NCI-H187 (cell line): Measurements from ENCODE around the gene ARF5.

ENCODE experiments used
- DNase-seq, 2 experiments: peaks; one replicate each; lab custom pipeline; 2025; lab: John Stamatoyannopoulos, UW

Gene ARF5

DNA sequence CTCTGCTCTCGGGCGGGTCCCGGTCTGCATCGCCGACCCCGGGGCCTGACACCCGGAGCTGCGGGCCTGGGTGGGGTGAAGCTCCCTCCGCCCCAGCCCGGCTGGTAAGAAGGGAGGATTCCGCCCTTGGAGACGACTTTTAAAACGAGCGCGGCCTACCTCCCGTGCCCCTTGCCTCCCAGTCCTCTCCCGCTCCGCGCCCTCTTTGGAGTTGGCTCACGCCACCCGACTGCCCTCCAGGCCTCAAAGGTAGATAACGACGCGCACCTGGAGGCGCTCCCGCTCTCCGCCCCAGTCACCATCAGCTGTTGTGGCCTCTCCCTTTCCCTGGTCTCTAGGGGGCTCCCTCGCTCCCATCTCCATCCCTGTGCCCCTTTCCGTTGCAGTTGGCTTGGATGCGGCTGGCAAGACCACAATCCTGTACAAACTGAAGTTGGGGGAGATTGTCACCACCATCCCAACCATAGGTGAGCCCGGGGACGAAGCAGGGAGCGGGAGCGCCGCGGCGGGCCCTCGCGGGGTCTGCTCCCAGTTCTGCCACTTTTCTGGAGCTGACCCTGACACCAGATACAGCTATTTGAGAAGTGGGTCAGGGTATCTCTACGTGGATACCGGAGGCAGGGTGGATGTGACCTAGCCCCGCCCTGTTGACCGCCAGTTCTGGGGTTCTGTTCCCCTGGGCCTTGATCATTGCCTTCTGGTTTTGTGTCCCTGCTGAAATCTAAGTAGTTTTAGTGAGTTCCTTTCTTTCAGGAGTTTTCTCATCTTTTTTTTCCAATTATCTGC lies 679 bp downstream of the ARF5 start:
- DNase-seq: peak in 1 of 2 experiments; percentile 32

DNA sequence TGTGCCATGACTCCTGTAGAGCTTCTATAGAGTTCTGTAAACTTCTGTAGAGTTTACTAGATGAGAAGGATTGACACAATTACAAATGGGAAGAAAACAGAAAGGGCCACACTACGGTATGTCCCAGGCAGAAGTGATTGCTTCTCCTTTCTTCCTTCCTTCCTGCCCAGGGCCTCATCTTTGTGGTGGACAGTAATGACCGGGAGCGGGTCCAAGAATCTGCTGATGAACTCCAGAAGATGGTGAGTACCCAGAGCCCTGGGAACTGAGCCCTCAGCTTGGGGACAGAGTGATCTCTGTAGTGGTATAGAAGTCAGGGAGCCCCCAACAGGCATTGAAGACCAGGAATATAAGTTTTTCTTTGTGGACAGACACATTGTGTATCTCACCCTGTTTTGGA lies 1.7 kb downstream of the ARF5 start:
- DNase-seq: no peak

DNA sequence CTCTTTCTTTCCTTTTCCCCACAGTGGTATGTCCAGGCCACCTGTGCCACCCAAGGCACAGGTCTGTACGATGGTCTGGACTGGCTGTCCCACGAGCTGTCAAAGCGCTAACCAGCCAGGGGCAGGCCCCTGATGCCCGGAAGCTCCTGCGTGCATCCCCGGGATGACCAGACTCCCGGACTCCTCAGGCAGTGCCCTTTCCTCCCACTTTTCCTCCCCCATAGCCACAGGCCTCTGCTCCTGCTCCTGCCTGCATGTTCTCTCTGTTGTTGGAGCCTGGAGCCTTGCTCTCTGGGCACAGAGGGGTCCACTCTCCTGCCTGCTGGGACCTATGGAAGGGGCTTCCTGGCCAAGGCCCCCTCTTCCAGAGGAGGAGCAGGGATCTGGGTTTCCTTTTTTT lies 3.0 kb downstream of the ARF5 start:
- DNase-seq: no peak

DNA sequence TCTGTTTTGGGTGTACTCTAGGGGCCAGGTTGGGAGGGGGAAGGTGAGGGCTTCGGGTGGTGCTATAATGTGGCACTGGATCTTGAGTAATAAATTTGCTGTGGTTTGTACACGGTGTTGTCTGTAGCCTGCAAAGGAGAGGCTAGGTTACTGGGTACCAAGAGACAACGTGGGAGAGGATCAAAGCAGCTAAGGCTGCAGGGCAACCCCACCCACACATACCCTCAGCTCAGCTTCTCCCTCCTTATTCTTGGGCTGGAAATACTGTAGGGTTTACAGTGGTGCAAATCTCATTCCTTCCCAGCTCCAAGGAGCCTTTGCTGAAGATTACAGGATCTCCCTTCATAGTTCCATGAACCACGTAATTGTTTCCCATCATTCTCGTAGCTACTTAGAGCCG lies 3.4 kb downstream of the ARF5 start:
- no peak for DNase-seq

DNA sequence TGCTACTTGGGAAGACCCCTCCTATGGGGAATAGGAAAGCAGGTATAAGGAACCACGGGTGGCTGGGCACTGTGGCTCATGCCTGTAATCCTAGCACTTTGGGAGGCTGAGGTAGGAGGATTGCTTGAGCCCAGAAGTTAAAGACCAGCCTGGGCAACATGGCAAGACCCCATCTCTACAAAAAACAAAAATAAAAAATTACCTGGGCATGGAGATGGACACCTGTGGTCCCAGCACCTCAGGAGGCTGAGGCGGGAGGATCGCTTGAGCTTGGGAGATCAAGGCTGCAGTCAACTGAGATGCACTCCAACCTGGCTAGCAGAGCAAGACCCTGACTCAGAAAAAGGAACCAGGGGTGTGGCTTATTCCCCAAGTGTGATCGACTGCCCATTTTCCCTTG lies 4.3 kb downstream of the ARF5 start:
- no peak for DNase-seq

DNA sequence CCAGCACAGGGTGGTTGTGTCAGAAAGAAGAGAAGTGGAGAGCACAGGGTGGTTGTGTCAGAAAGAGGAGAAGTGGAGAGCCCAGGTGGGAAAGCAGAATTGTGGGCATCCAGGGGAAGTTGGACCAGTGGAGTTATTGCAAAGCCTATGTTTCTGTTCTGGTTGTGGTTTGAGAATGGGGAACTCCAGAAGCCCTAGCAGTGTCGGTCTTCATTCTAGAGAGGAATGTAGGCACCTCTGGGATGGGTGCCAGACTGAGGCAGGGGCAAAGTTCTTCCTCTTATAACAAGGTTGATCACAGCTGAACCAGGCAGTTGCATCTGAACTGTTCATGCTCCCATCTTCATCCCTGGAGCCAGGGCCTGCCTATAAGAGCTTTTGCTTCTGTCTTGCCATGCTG lies 6.3 kb downstream of the ARF5 start:
- no peak for DNase-seq

DNA sequence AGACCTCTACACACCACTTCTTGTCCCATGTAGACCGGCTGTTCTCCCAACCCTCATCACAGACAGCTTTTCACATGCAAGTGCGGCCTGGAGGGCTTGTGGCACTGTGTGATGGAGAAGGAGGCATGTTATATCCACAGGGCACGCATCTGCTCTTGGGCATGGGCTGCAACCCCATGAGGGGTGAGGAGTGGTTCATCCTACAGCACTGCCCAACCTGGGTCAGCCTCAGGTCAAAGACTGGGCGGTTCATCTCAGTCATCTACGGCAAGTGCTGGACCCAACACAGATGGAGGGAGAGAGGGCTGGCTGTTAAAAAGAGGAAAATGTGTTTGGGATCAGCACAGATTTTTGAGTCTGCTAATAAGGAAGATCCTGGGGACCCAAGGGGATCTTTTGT lies 7.5 kb downstream of the ARF5 start:
- no peak for DNase-seq

DNA sequence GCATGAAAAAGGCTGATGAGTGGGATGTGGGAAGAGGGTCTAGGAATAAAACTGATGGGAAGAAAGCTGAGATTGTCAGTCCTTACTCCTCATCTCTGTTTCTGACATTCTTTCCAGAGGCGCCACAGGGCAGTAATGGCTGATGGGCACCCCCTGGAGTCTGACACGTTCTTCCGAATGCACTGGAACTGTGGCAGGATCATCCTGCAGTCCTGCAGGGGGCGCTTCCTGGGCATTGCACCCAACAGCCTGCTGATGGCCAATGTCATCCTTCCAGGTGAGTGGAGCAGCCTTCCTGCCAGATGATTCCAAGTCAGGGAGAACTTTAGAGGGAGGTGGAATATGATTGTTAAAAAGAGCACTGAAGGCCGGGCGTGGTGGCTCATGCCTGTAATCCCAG lies 10.1 kb downstream of the ARF5 start:
- no peak for DNase-seq

DNA sequence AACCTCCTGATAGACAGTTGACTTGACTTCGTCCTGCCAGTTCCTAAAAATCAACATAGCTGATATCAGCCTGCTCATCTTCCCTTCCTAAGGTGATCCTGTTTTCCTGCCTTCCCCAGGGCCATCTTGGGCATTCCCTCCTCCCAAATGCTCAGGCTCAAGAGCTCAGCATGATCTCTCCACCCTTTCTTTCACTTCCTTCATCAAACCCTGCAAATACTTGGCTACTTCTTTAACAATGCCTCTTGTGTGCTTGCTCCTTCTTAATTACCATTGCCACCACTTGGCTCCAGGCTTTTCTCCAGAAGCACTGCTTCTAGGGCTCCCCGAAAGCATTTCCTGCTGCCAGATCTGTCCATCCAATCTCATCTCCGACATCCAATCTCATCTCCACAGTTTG lies 12.7 kb downstream of the ARF5 start:
- no peak for DNase-seq

DNA sequence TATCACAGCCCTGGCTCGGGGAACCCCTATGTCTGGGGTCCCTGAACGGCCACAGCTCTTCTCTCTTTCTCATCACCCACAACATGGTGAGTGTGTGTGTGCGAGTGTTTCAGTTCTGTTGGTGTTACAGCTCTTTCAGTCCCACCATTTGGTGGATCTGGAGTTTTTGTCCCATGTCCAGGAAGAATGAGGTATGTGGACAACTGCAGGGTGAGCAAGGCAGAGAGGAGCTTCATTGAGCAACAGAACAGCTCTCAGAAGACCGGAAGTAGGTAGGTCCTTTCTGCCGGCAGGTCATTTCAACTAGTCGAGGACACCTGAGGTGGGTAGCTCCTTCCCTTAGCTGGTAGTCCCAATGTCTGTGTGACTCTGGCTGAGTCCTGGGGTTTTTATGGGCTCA lies 20.2 kb downstream of the ARF5 start:
- DNase-seq: no peak

DNA sequence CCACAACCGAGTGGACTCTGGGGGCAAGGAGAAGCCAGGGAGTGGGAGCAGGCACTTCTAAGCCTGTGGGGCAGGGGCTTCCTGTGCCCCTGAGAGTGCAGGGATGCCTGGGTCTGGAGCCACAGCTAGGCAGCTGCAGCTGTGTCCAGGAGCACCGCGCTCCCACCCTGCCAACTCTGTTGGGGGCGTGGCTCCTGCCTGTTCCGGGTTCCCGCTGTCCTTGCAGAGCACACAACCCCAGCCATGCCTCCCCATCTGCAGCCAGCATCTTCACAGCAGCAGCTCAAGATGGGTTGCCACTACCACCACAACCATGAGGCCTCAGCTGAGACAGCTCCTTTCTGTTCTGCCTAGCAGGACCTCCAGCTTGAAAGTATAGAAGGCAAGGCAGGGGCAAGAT lies 21.1 kb downstream of the ARF5 start:
- no peak for DNase-seq

DNA sequence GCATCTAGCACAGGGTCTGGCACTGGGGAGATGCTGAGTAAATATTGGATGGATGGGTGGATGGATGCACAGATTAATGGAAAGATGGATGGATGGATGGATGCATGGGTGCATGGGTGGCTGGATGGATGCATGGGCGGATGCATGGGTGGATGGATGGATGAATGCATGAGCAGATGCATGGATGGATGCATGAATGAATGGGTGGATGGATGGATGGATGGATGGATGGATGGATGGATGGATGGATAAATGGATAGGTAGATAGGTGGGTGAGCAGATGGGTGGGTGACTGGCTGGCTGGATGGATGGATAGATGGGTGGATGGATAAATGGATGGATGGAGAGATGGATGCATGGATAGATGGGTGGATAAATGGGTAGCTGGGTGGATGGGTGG lies 24.1 kb downstream of the ARF5 start:
- DNase-seq: no peak

DNA sequence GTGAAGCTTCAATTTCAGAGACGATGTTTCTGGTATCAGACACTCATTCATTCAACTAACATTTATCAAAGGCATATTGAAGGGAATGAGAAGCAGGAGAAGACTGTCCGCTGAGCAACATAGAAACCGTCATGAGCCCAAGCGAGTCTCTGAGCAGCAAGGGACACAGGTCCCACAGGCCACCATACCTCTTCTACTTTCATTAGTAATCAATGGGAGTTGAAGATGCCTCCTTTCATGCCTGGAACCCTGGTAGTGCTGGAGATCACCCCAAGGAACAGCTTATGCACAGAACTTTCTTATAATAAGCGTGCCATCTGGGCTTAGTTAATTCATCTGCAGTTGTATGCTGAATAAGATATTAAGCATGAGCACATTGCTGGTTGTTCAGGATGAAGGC lies 28.5 kb downstream of the ARF5 start:
- no peak for DNase-seq

DNA sequence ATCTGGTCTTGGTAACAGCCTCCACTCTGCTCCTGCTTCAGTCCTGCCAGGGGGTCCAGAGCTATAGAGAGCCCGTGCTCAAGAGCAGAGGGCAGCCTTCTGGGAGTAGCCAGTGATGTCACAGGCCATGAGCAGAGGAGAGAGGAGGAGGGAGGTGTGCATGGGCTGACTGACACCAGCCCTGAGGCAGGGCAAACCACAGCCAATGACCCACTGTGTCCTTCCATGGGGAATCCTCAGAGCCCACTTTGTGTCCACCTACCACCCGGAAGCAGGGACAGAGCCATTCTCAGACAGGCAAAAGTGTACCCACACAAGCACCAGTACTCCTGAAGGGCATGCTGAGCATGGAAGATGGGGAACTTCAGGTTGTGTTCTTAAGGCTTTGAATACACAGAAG lies 29.8 kb downstream of the ARF5 start, which contains the start of gene PAX4:
Gene PAX4 (minus strand): TSS at position 101 of the 400 bp plus-strand sequence. CDS start 2,214 bp downstream, outside the sequence.
- no peak for DNase-seq

DNA sequence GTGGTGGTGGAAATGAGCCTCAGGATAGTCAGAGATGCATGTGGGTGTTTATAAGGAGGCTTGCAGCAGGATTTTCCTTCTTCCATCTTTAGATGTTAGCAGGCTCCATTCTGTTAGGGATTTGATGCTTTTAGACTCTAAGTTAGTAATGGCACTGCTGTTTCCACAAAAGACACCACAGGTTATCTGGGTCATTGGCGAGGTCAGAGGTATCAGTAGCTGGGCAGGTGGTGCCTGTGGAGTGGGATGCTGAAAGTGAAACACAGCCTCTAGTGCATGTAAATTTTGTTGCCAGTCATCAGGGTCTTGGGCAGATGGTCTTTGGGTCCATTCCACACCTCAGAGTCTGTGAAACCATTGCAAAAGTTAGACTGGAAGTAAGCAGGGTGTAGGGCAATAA lies 30.6 kb downstream of the ARF5 start:
- DNase-seq: no peak

DNA sequence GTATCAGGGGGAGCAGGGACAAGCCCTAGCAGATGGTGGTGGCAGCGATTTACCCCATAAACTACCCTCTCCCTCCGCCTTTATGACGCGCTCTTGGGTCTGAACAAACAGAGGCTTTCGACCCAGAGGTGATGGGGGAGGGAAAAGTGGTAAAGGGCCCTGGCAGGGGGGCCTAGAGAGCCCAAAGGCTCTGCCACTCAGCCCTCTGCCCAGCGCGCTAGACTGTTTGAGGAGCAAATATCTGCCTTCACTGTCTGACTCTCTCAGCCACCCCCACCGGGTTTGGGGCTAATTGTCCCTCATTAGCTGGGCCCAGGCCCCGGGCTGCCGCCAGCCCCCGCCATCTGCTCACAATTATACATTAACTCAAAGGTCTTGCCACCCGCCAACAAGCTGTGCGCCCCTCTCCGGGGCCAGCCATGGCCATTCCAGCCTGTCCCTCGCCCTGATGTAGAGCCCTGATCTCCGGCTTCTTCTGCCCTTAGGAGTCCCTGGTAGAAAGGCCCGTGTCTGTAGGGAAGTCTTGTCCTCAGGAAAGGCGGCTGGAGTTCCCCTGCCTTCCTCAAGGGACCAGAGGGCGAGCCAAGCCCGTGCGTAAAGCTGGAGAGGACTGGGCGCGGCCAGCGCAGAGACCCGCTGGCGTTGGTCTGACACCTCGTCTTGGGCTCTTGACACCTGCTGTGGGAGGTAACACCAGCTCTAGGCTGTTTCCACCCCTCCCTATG lies 31.6 kb downstream of the ARF5 start:
- DNase-seq: no peak

DNA sequence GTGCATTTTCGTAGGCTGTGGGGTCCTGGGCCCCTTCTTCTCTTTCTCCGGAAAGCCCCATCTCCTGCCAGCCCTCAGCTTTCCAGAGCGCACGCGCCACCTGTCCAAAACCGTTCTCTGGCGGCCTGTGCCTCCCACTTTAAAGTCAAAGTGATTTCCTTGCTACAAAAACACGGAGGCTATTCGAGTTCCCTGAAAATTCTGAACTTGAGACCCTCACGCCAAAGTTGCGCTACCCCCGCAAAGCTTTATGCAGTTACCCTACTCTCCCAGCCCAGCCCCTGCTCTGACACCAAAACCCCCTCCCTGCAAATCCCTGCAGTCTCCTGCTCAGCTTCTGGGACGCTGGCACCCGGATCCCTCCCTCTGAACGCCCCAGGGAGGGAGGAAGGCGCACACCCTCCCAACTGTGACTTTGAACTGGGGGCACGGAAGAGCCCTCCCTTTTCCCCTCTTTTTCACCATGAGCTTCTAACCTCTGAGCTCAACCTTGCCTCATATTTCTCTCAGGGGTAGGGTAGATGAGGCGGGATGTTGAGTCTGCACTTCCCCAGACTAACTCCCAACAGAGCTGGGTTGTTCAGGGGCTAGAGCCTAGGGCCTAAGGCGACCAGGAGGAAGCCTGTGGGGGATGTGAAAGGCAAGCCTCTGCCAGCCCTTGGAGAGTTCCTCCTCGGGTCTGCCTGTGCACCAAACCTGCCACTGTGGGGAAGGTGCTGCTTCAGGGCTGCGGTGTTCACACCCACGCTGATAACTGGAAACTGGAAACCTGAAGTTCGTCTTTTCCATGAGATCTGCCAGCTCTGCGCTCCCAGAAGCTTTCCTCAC lies 32.4 kb downstream of the ARF5 start:
- DNase-seq: no peak

DNA sequence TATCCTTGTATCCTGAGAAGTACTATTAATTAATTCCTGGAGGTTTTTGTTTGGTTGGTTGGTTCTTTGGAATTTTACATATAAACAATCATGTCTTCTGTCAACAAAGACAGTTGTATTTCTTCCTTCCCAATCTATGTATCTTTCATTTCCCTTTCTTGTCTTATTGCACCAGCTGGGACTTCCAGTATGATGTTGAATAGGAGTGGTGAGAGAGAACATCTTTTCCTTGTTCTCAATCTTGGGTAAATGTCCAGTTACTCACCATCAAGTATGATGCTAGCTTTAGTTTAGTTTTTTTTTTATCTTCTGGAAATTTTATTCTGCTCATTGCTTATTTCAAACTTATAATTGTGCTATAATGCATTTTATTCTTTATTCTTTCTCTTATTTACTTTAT lies 37.1 kb downstream of the ARF5 start:
- DNase-seq: no peak

DNA sequence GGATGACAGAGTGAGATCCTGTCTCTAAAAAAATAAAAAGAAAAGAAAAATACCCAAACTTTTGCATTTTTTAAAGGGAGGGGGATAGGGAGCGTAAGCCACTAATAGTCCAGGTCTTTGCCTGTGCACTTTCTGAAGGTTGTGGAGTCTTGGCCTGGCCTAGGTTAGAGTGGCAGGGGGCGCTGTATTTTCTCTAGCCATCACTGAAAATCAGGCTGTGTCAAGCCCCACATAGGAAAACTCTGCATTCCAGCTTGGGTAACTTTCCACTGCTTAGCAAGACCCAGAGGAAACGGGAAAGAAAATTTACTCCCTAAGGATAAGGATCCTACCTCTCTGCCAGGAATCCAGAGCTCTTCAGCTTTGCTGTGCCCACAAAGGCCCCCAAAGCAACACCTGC lies 40.2 kb downstream of the ARF5 start:
- DNase-seq: no peak

DNA sequence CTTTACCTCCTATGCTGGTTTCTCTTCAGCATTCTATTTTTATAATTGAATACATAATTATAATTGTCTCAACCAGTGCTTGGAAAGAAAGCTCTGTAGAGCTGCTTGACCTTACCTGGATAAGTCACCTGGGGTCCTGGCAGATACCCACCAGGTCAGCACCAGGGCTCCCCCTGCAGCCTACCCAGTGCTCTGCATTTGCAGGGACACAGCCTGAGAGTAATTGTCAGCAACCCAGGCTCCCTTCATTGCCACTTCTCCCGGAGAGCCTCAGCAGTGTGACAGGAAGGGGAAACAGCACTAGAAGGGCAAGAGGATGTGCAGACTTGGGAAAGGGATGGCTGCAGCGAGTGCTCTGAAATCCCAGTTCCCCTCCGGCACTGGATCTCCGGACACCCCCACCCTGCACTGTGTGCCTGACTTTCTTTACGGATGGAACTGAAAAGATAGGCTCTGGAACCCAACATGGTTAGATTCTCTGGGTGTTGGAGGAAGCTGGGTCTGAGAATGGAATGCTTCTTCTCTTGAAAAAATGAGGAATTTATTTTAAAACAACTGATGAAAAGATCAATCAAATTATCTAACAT lies 41.1 kb downstream of the ARF5 start:
- DNase-seq: no peak

DNA sequence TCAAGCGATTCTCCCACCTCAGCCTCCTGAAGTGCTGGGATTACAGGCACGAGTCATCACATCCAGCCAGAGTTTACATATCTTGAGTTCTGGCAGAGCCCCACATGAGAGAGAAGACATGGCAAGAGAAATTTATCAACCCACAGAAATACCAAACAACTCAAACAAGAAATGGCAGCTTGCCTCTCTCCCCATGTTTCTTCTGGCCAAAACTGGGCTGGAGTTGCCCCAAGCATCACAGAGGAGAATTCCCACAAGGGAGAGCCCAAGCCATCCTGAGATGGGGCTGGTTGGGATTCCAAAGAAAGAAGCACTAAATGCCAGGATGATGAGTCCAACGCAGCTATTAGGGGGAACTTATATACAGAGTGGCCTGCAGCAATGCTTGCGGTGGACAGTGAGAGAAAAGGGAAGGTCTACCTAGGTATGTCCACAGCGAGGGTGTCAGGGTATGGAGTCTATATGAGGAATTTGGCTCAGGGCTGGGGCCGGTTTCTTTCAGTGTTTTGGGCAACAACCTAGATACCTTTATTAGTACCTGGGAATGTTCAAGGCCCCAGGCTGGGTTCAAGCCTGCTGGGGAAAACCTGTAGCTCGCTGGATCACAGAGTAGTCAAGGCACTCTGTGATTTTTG lies 44.2 kb downstream of the ARF5 start:
- DNase-seq: no peak
